ENCODE data around the gene DDX42. TPM values are rescaled to one million over a fixed set of nuclear protein-coding genes. Genes with fewer than 3 reads are reported as not detected.

DDX42 gene
- polyA plus RNA-seq, 2 of the 4 experiments (the other 2 are of a cell fraction) = 124 to 262 TPM

DNA sequence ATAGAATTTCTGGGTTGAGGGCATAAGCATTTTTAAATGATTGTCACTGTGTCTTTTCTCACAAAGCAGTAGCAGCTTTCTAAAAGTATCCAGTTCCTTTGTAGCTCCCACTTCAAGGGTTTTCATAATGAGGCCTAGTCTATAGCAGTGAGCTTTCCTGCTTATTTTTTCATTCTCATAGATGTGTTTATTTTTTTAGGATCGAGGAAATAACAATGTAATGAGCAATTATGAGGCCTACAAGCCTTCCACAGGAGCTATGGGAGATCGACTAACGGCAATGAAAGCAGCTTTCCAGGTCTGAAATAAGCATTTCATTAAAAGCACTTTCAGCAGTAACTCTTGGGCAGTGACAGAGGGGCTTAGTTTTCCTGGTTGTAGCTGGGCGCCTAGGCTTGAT is 42.7 kb downstream of the DDX42 start:
- ATAC-seq = no peak
- TF ChIP-seq KDM1A (IDR thresholded peaks at IDR 0.05; ENCODE audit: low read depth) (no peak), CBX8 (IDR thresholded peaks at IDR 0.05) (no peak), CEBPB (IDR thresholded peaks at IDR 0.05) (no peak), TFCP2L1 (CRISPR knock-in tag; IDR thresholded peaks at IDR 0.05) (no peak), FOSB (CRISPR knock-in tag; IDR thresholded peaks at IDR 0.05) (no peak), ZFP36 (IDR thresholded peaks at IDR 0.05; ENCODE audit: borderline replicate concordance, partially characterized antibody) (no peak), ZC3H11A (IDR thresholded peaks at IDR 0.05) (no peak), JUN (IDR thresholded peaks at IDR 0.05) (no peak), CBX2 (IDR thresholded peaks at IDR 0.05; ENCODE audit: borderline replicate concordance, low read depth) (no peak), PHF8 (IDR thresholded peaks at IDR 0.05; ENCODE audit: borderline replicate concordance, low read depth) (no peak), RFX5 (IDR thresholded peaks at IDR 0.05) (no peak), SREBF2 (IDR thresholded peaks at IDR 0.05) (no peak), CHD2 (IDR thresholded peaks at IDR 0.05; ENCODE audit: low read length, partially characterized antibody) (no peak), NR3C1 (IDR thresholded peaks at IDR 0.05) (no peak), RARB (CRISPR knock-in tag; IDR thresholded peaks at IDR 0.05) (no peak), HDAC2 (IDR thresholded peaks at IDR 0.05) (no peak), ZSCAN20 (CRISPR knock-in tag; IDR thresholded peaks at IDR 0.05) (no peak)
- TF ChIP-seq, protein P1, sequence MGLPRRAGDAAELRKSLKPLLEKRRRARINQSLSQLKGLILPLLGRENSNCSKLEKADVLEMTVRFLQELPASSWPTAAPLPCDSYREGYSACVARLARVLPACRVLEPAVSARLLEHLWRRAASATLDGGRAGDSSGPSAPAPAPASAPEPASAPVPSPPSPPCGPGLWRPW (IDR thresholded peaks at IDR 0.05) = no peak
- CTCF ChIA-PET = interaction anchor here (1.5 to 5.7 kb wide), 3 partner anchors 12 to 19 kb away, joined by 5 to 33 read pairs (median 27); partner anchors contain the start of genes FTSJ3 and PSMC5
- H3K4me3 ChIP-seq = no peak overlapping the region
- WGBS (ENCODE audit: missing lambda C conversion rate) = 86% methylated on average over 4 of the region's 4 CpGs
- H3K4me2 ChIP-seq = no peak overlapping the region
- peaks cover 24% of the 10 kb centered on the region for H3K4me1 ChIP-seq
- H3K27ac ChIP-seq = no peak overlapping the region
- no peak for DNase-seq (ENCODE audit: low read depth in 1 of 2, low spot score in 1 of 2)
- no peak for FAIRE-seq
- POLR2A ChIA-PET = interaction anchor here (1.0 kb wide), 2 partner anchors 10 to 43 kb away, joined by 3 read pairs; partner anchors contain the start of genes CCDC47 and PSMC5
- H3K9me3 ChIP-seq = no peaks in the 10 kb centered on the region

DNA sequence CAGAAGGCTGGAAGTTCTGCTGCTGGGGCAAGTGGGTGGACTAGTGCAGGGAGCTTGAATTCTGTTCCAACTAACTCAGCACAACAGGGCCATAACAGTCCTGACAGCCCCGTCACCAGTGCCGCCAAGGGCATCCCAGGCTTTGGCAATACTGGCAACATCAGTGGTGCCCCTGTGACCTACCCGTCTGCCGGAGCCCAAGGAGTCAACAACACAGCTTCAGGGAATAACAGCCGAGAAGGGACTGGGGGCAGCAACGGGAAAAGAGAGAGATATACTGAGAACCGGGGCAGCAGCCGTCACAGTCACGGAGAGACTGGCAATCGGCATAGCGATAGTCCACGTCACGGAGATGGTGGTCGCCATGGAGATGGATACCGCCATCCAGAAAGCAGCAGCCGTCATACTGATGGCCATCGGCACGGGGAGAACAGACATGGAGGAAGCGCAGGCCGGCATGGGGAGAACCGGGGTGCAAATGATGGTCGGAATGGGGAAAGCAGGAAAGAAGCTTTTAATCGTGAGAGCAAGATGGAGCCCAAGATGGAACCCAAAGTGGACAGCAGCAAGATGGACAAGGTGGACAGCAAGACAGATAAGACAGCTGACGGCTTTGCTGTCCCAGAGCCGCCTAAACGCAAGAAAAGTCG is 43.9 kb downstream of the DDX42 start:
- Histone ChIP-seq H3K9me3 (no peaks in the 10 kb centered on the region), H3K4me3 (no peak overlapping the region), H3K4me1 (peaks cover 24% of the 10 kb centered on the region), H3K4me2 (peak overlapping the region; percentile 48; the same call in 2 of the 3 replicates), H3K27ac (no peak overlapping the region)
- ChIA-PET CTCF (interaction anchor here (0.9 to 5.7 kb wide), 8 partner anchors 9 to 120 kb away, joined by 3 to 33 read pairs (median 4); partner anchors contain the start of genes CCDC47, DDX42, FTSJ3 and PSMC5), POLR2A (interaction anchor here (1.4 to 2.2 kb wide), 2 partner anchors 9 to 44 kb away, joined by 6 to 8 read pairs; partner anchors contain the start of genes CCDC47, DDX42, FTSJ3 and PSMC5)
- no peak for ATAC-seq
- TF ChIP-seq RNF2 (IDR thresholded peaks at IDR 0.05; ENCODE audit: borderline replicate concordance, low read depth) (no peak), RFX5 (IDR thresholded peaks at IDR 0.05) (no peak), ZSCAN20 (CRISPR knock-in tag; IDR thresholded peaks at IDR 0.05) (no peak), MAFK (IDR thresholded peaks at IDR 0.05; ENCODE audit: partially characterized antibody) (no peak), ZFP36 (IDR thresholded peaks at IDR 0.05; ENCODE audit: borderline replicate concordance, partially characterized antibody) (no peak)
- TF ChIP-seq, protein P2, sequence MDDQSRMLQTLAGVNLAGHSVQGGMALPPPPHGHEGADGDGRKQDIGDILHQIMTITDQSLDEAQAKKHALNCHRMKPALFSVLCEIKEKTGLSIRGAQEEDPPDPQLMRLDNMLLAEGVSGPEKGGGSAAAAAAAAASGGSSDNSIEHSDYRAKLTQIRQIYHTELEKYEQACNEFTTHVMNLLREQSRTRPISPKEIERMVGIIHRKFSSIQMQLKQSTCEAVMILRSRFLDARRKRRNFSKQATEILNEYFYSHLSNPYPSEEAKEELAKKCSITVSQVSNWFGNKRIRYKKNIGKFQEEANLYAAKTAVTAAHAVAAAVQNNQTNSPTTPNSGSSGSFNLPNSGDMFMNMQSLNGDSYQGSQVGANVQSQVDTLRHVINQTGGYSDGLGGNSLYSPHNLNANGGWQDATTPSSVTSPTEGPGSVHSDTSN (IDR thresholded peaks at IDR 0.05) = no peak
- TF ChIP-seq, protein P3, sequence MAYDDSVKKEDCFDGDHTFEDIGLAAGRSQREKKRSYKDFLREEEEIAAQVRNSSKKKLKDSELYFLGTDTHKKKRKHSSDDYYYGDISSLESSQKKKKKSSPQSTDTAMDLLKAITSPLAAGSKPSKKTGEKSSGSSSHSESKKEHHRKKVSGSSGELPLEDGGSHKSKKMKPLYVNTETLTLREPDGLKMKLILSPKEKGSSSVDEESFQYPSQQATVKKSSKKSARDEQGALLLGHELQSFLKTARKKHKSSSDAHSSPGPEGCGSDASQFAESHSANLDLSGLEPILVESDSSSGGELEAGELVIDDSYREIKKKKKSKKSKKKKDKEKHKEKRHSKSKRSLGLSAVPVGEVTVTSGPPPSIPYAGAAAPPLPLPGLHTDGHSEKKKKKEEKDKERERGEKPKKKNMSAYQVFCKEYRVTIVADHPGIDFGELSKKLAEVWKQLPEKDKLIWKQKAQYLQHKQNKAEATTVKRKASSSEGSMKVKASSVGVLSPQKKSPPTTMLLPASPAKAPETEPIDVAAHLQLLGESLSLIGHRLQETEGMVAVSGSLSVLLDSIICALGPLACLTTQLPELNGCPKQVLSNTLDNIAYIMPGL (CRISPR knock-in tag; IDR thresholded peaks at IDR 0.05; ENCODE audit: borderline replicate concordance) = no peak
- FAIRE-seq = no peak
- no peak for DNase-seq (ENCODE audit: low read depth in 1 of 2, low spot score in 1 of 2)
- 97% methylated on average over 27 of the region's 27 CpGs for WGBS (ENCODE audit: missing lambda C conversion rate)
